DND-41 (cell line): ENCODE data around the gene TMEM89.

Experiments
- ATAC-seq: fragments of 200-7000 bp; cut with Tn5 transposase; 3 replicates; pipeline ENCODE4 v1.9.1; 2021; ENCODE audit warnings: low read depth; ENCODE audit not compliant: insufficient read depth
- DNase-seq: peaks from one replicate; pipeline ENCODE4 v3.0.0-alpha.2; 2020
- H2AFZ ChIP-seq: 2 replicates; pipeline ENCODE4 v1.6.0; 2012; ENCODE audit warnings: low read depth, low read length
- H3K27ac ChIP-seq: 2 replicates; pipeline ENCODE4 v1.5.1; 2012; ENCODE audit warnings: low read length, inconsistent platforms
- H3K27me3 ChIP-seq: fragments of 200-600 bp; sonication (generic); 2 replicates; pipeline ENCODE4 v1.6.0; 2012; ENCODE audit warnings: low read length, mild to moderate bottlenecking, inconsistent platforms; ENCODE audit not compliant: insufficient read depth, poor library complexity
- H3K36me3 ChIP-seq: 2 replicates; pipeline ENCODE4 v1.5.1; 2012; ENCODE audit warnings: low read length, inconsistent platforms; ENCODE audit not compliant: insufficient read depth
- H3K4me1 ChIP-seq: 2 replicates; pipeline ENCODE4 v1.5.1; 2012; ENCODE audit warnings: mild to moderate bottlenecking, low read length; ENCODE audit not compliant: insufficient read depth
- H3K4me2 ChIP-seq: 2 replicates; pipeline ENCODE4 v1.6.0; 2012; ENCODE audit warnings: mild to moderate bottlenecking, moderate library complexity, low read length, inconsistent platforms; ENCODE audit not compliant: insufficient read depth
- H3K4me3 ChIP-seq, 2 experiments: fragments of 200-600 bp in 1 of 2; shearing (Covaris generic) in 1 of 2; 2 replicates each; pipeline ENCODE4 v1.5.1; 2012 to 2016; ENCODE audit warnings: inconsistent platforms in 2 of 2, low read length in 2 of 2, mild to moderate bottlenecking in 2 of 2, low read depth in 1 of 2, moderate library complexity in 1 of 2
- H3K79me2 ChIP-seq: 2 replicates; pipeline ENCODE4 v1.6.0; 2012; ENCODE audit warnings: low read length, inconsistent platforms; ENCODE audit not compliant: insufficient read depth
- H3K9ac ChIP-seq: 2 replicates; pipeline ENCODE4 v1.6.0; 2012; ENCODE audit warnings: low read depth, mild to moderate bottlenecking, inconsistent platforms, low read length, moderate library complexity
- H3K9me3 ChIP-seq: 2 replicates; pipeline ENCODE4 v1.5.1; 2012; ENCODE audit warnings: low read length, moderate library complexity, mild to moderate bottlenecking, inconsistent platforms; ENCODE audit not compliant: insufficient read depth, severe bottlenecking
- H4K20me1 ChIP-seq: 2 replicates; pipeline ENCODE4 v1.6.0; 2012; ENCODE audit warnings: low read length; ENCODE audit not compliant: insufficient read depth
- EZH2 ChIP-seq: IDR thresholded peaks from 3 replicates; pipeline ENCODE4 v1.6.1; 2012; ENCODE audit warnings: borderline replicate concordance, low read depth, mild to moderate bottlenecking, moderate library complexity, low read length, inconsistent platforms; ENCODE audit not compliant: severe bottlenecking
- TF ChIP-seq, protein P1 (sequence below): IDR thresholded peaks from 2 replicates; pipeline ENCODE4 v1.5.1; 2012; ENCODE audit warnings: borderline replicate concordance, low read length, moderate library complexity, mild to moderate bottlenecking; ENCODE audit not compliant: poor library complexity, severe bottlenecking; ENCODE audit errors: extremely low read depth

The TMEM89 gene

GRCh38 chr3:48617559-48617958, 4.0 kb downstream of the TMEM89 start:
- no peaks in the 10 kb centered on the region for H3K4me1 ChIP-seq
- no peak for ATAC-seq
- H4K20me1 ChIP-seq = no peaks in the 10 kb centered on the region
- H3K27me3 ChIP-seq = no peaks in the 10 kb centered on the region
- no peak overlapping the region for H3K4me2 ChIP-seq
- DNase-seq = no peak
- H3K27ac ChIP-seq = no peak overlapping the region
- H3K79me2 ChIP-seq = 0 out of 2 replicates have a peak, but pooled peaks cover 5% of the 10 kb centered on the region
- no peak overlapping the region for H2AFZ ChIP-seq
- H3K36me3 ChIP-seq = peaks cover 35% of the 10 kb centered on the region
- H3K9me3 ChIP-seq = peaks cover 16% of the 10 kb centered on the region
- 0 out of 4 replicates have a peak overlapping the region, but pooled peaks of 1 of the 2 experiments have one; percentile 2 for H3K4me3 ChIP-seq
- no peak overlapping the region for H3K9ac ChIP-seq
- TF ChIP-seq, protein P1, sequence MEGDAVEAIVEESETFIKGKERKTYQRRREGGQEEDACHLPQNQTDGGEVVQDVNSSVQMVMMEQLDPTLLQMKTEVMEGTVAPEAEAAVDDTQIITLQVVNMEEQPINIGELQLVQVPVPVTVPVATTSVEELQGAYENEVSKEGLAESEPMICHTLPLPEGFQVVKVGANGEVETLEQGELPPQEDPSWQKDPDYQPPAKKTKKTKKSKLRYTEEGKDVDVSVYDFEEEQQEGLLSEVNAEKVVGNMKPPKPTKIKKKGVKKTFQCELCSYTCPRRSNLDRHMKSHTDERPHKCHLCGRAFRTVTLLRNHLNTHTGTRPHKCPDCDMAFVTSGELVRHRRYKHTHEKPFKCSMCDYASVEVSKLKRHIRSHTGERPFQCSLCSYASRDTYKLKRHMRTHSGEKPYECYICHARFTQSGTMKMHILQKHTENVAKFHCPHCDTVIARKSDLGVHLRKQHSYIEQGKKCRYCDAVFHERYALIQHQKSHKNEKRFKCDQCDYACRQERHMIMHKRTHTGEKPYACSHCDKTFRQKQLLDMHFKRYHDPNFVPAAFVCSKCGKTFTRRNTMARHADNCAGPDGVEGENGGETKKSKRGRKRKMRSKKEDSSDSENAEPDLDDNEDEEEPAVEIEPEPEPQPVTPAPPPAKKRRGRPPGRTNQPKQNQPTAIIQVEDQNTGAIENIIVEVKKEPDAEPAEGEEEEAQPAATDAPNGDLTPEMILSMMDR = no peak
- no peak for TF ChIP-seq EZH2

GRCh38 chr3:48614044-48614443, 7.5 kb downstream of the TMEM89 start:
- H2AFZ ChIP-seq = no peak overlapping the region
- DNase-seq (no peak), ATAC-seq (no peak)
- TF ChIP-seq, protein P1 = no peak
- TF ChIP-seq EZH2 = no peak
- H3K9me3 ChIP-seq = peaks cover 16% of the 10 kb centered on the region
- peaks cover 17% of the 10 kb centered on the region for H3K36me3 ChIP-seq
- H3K27ac ChIP-seq = no peak overlapping the region
- peaks cover 25% of the 10 kb centered on the region for H3K79me2 ChIP-seq
- no peak overlapping the region for H3K9ac ChIP-seq
- no peaks in the 10 kb centered on the region for H3K27me3 ChIP-seq
- H3K4me3 ChIP-seq = no peak overlapping the region
- no peaks in the 10 kb centered on the region for H4K20me1 ChIP-seq
- peaks cover 15% of the 10 kb centered on the region for H3K4me1 ChIP-seq
- no peak overlapping the region for H3K4me2 ChIP-seq

GRCh38 chr3:48612309-48612708, 9.3 kb downstream of the TMEM89 start:
- no peak overlapping the region for H2AFZ ChIP-seq
- TF ChIP-seq, protein P1 = no peak
- no peak for TF ChIP-seq EZH2
- no peak overlapping the region for H3K27ac ChIP-seq
- H4K20me1 ChIP-seq = no peaks in the 10 kb centered on the region
- no peak for DNase-seq
- H3K4me1 ChIP-seq = peaks cover 29% of the 10 kb centered on the region
- H3K9ac ChIP-seq = no peak overlapping the region
- H3K9me3 ChIP-seq = peaks cover 4% of the 10 kb centered on the region
- H3K4me2 ChIP-seq = no peak overlapping the region
- ATAC-seq = no peak
- H3K36me3 ChIP-seq = peaks cover 21% of the 10 kb centered on the region
- peaks cover 40% of the 10 kb centered on the region for H3K79me2 ChIP-seq
- no peaks in the 10 kb centered on the region for H3K27me3 ChIP-seq
- H3K4me3 ChIP-seq = no peak overlapping the region
